Uterus (tissue), 2 donors: ENCODE data around the gene STRBP.

ENCODE experiments used
- CTCF ChIP-seq, 4 experiments: fragments of 200-600 bp in 2 of 4; fragments of 450-650 bp in 2 of 4; sonication (generic) in 2 of 4; IDR thresholded peaks; one replicate each; pipeline ENCODE4 v1.5.1; 2016 to 2019; ENCODE audit warnings: antibody characterized with exemption in 4 of 4, mild to moderate bottlenecking in 2 of 4, moderate library complexity in 1 of 4
- POLR2A ChIP-seq, 2 donors: fragments of 450-650 bp; IDR thresholded peaks; one replicate each; pipeline ENCODE4 v1.6.1; 2016; ENCODE audit warnings: antibody characterized with exemption in 2 of 2, mild to moderate bottlenecking in 1 of 2, moderate library complexity in 1 of 2

- no peak for TF ChIP-seq CTCF (IDR thresholded peaks at IDR 0.05)
- no peak for TF ChIP-seq POLR2A (IDR thresholded peaks at IDR 0.05)
Measured at GRCh38 chr9:123278361-123278760, 10.0 kb upstream of the STRBP start.
